WTC11 (cell line): Measurements from ENCODE around the gene EMC10. TPM values are rescaled to one million over a fixed set of nuclear protein-coding genes. Genes with fewer than 3 reads are reported as not detected.

Source experiments
- ATAC-seq: fragments of 200-7000 bp; cut with Tn5 transposase; 2 replicates; pipeline ENCODE4 v1.10.0; 2021; ENCODE audit warnings: mild to moderate bottlenecking, moderate library complexity
- CTCF ChIA-PET: fragments of 300-600 bp; sonication (Branson Sonifier 250); formaldehyde crosslinking; loops from one replicate; lab custom pipeline; 2021; ENCODE audit warnings: antibody characterized with exemption; lab: Charles Lee
- POLR2A ChIA-PET: fragments of 350-600 bp; sonication (Branson Sonifier 250); formaldehyde crosslinking; loops from one replicate; lab custom pipeline; 2021; ENCODE audit warnings: antibody characterized with exemption; lab: Charles Lee
- DNase-seq: peaks from one replicate; pipeline ENCODE4 v3.0.0; 2021; ENCODE audit warnings: low spot score
- H3K27ac Mint-ChIP-seq: 2 replicates; pipeline ENCODE4 v1.8.0; 2021; ENCODE audit warnings: mixed read lengths
- H3K27me3 Mint-ChIP-seq: 2 replicates; pipeline ENCODE4 v1.8.0; 2021; ENCODE audit warnings: low read depth, mild to moderate bottlenecking, moderate library complexity, mixed read lengths
- H3K36me3 Mint-ChIP-seq: 2 replicates; pipeline ENCODE4 v1.8.0; 2021; ENCODE audit warnings: mixed read lengths
- H3K4me1 Mint-ChIP-seq: 2 replicates; pipeline ENCODE4 v1.8.0; 2022; ENCODE audit warnings: mixed read lengths
- H3K4me3 Mint-ChIP-seq: 2 replicates; pipeline ENCODE4 v1.8.0; 2021; ENCODE audit warnings: mild to moderate bottlenecking, moderate library complexity, mixed read lengths
- H3K9me3 Mint-ChIP-seq: 2 replicates; pipeline ENCODE4 v1.8.0; 2021; ENCODE audit warnings: mixed read lengths
- ATF1 ChIP-seq: sonication (generic); formaldehyde crosslinking; IDR thresholded peaks from 2 replicates; pipeline ENCODE4 v1.8.1; 2023; ENCODE audit warnings: mild to moderate bottlenecking, moderate library complexity, missing genetic modification reagents
- FOXJ3 ChIP-seq: sonication (generic); formaldehyde crosslinking; IDR thresholded peaks from 2 replicates; pipeline ENCODE4 v1.9.0; 2021; ENCODE audit warnings: missing genetic modification reagents, mild to moderate bottlenecking, borderline replicate concordance
- GABPB1 ChIP-seq: sonication (generic); formaldehyde crosslinking; IDR thresholded peaks from 2 replicates; pipeline ENCODE4 v1.8.1; 2023; ENCODE audit warnings: mild to moderate bottlenecking, missing genetic modification reagents
- GRHL2 ChIP-seq: fragments of 250-450 bp; sonication (Bioruptor Pico); IDR thresholded peaks from 2 replicates; pipeline ENCODE4 v1.8.0; 2022; ENCODE audit warnings: mild to moderate bottlenecking, moderate library complexity; ENCODE audit not compliant: insufficient replicate concordance, severe bottlenecking
- NR1H2 ChIP-seq: sonication (generic); formaldehyde crosslinking; IDR thresholded peaks from 2 replicates; pipeline ENCODE4 v1.9.0; 2021; ENCODE audit warnings: mild to moderate bottlenecking, moderate library complexity, missing genetic modification reagents
- NR3C1 ChIP-seq: sonication (generic); formaldehyde crosslinking; conservative IDR thresholded peaks from 2 replicates; pipeline ENCODE4 v1.8.1; 2023; ENCODE audit warnings: low read depth, mild to moderate bottlenecking, missing genetic modification reagents
- TCF7 ChIP-seq: sonication (generic); formaldehyde crosslinking; IDR thresholded peaks from 2 replicates; pipeline ENCODE4 v1.8.0; 2022; ENCODE audit warnings: mild to moderate bottlenecking, low read depth, missing genetic modification reagents, moderate library complexity
- ZNF121 ChIP-seq: sonication (generic); formaldehyde crosslinking; IDR thresholded peaks from 2 replicates; pipeline ENCODE4 v1.8.0; 2023; ENCODE audit warnings: missing genetic modification reagents
- ZNF138 ChIP-seq: sonication (generic); formaldehyde crosslinking; conservative IDR thresholded peaks from 2 replicates; pipeline ENCODE4 v1.8.1; 2022; ENCODE audit warnings: mild to moderate bottlenecking, moderate library complexity, missing genetic modification reagents
- ZNF219 ChIP-seq: sonication (generic); formaldehyde crosslinking; IDR thresholded peaks from 2 replicates; pipeline ENCODE4 v1.8.0; 2023; ENCODE audit warnings: missing genetic modification reagents, mild to moderate bottlenecking, borderline replicate concordance
- ZNF671 ChIP-seq: fragments of 250-450 bp; sonication (Bioruptor Pico); IDR thresholded peaks from 2 replicates; pipeline ENCODE4 v1.8.0; 2021; ENCODE audit warnings: mild to moderate bottlenecking
- total RNA-seq: library from RNA; stranded (reverse); gene quantifications from 3 replicates; pipeline ENCODE4 v1.2.3, GENCODE V29; 2021
- TF ChIP-seq, protein P1 (sequence below): sonication (generic); formaldehyde crosslinking; IDR thresholded peaks from 2 replicates; pipeline ENCODE4 v1.8.0; 2022; ENCODE audit warnings: mild to moderate bottlenecking, missing genetic modification reagents
- TF ChIP-seq, protein P2 (sequence below): fragments of 250-450 bp; sonication (Bioruptor Pico); conservative IDR thresholded peaks from 2 replicates; pipeline ENCODE4 v1.9.0; 2021; ENCODE audit warnings: mild to moderate bottlenecking
- TF ChIP-seq, protein P3 (sequence below): sonication (generic); formaldehyde crosslinking; IDR thresholded peaks from 2 replicates; pipeline ENCODE4 v1.8.1; 2023; ENCODE audit warnings: mild to moderate bottlenecking, missing genetic modification reagents, moderate library complexity
- TF ChIP-seq, protein P4 (sequence below): sonication (generic); formaldehyde crosslinking; IDR thresholded peaks from 2 replicates; pipeline ENCODE4 v1.8.0; 2022; ENCODE audit warnings: mild to moderate bottlenecking, missing genetic modification reagents
- TF ChIP-seq, protein P5 (sequence below): fragments of 250-450 bp; sonication (Bioruptor Pico); IDR thresholded peaks from 2 replicates; pipeline ENCODE4 v1.9.0; 2021; ENCODE audit warnings: mild to moderate bottlenecking, borderline replicate concordance
- TF ChIP-seq, protein P6 (sequence below): sonication (generic); formaldehyde crosslinking; IDR thresholded peaks from 2 replicates; pipeline ENCODE4 v1.8.1; 2023; ENCODE audit warnings: mild to moderate bottlenecking, missing genetic modification reagents, moderate library complexity

EMC10 gene
- total RNA-seq, 1 experiment from 2014 or later = 114 TPM

DNA sequence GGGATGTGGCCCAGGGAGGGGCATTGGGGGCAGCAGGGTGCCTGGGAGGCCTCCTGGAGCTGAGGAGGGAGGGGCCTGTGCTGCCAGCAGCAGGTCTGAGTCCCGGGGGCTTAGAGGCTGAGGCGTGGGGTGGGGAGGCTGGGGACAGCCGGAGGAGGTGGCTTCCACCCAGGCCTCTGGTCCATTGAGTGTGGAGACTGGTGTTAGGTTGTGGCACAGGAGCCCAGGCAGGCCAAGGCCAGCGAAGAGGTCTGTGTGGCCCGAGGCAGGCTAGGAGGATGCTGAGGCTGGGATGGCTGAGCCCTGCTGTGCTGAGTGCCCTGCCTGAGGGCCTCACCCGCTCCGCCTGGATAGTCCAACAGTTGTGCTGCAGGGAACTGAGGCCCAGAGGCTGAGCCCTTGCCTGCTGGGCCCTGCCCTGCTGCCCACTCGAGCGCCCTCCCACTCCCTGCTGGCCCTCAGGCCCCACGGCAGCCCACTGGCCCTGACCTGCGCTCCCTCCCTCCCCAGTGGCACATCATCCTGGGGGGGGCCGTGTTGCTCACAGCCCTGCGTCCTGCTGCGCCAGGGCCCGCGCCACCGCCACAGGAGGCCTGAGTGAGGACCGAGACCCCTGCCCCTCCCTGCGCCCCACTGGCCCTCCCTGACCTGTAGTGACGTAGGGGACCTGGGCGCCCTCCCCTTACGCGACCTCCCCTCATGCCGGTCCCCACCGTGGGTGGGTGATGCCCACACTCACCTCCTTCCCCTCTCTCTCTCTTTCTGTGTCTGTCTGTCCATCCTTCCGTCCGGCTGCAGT, 5.2 kb downstream of the EMC10 start (continued):
- no peak for TF ChIP-seq GABPB1 (CRISPR knock-in tag)

DNA sequence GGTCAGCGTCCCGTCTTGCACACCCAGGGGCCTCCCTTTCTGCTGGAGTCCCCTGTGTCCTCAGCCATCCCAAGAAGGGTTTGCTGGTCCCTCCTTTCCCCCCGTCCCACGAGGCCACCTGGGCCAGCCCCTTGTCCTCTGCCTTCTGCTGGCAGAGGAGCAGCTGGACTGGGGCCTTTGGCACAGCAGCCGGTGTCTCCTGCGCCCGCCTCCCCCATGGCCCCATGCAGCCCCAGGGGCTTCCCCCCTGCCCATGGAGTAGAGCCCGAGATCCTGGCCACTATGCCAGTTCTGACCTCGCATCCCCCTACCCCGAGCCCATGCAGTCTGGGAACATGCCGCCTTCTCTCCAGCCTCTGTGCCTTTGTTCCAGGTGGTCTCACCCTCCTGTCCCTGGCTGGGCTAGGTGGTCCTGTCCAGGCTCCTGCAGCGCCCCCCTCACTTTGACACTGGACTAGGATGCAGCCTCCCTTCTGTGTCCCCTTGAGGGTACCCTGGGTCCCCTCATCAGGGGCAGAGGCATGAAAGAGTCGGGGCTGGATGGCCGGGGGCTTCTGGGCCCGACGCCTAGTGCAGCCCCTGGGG, 6.1 kb downstream of the EMC10 start:
- no peak for ATAC-seq
- H3K36me3 Mint-ChIP-seq = peaks cover 53% of the 10 kb centered on the region
- H3K9me3 Mint-ChIP-seq = peaks cover 28% of the 10 kb centered on the region
- peaks cover 10% of the 10 kb centered on the region for H3K4me1 Mint-ChIP-seq
- no peak for TF ChIP-seq FOXJ3
- TF ChIP-seq GRHL2 = no peak
- TF ChIP-seq, protein P1, sequence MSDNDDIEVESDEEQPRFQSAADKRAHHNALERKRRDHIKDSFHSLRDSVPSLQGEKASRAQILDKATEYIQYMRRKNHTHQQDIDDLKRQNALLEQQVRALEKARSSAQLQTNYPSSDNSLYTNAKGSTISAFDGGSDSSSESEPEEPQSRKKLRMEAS (CRISPR knock-in tag) = no peak
- no peak for TF ChIP-seq NR3C1
- TF ChIP-seq, protein P2, sequence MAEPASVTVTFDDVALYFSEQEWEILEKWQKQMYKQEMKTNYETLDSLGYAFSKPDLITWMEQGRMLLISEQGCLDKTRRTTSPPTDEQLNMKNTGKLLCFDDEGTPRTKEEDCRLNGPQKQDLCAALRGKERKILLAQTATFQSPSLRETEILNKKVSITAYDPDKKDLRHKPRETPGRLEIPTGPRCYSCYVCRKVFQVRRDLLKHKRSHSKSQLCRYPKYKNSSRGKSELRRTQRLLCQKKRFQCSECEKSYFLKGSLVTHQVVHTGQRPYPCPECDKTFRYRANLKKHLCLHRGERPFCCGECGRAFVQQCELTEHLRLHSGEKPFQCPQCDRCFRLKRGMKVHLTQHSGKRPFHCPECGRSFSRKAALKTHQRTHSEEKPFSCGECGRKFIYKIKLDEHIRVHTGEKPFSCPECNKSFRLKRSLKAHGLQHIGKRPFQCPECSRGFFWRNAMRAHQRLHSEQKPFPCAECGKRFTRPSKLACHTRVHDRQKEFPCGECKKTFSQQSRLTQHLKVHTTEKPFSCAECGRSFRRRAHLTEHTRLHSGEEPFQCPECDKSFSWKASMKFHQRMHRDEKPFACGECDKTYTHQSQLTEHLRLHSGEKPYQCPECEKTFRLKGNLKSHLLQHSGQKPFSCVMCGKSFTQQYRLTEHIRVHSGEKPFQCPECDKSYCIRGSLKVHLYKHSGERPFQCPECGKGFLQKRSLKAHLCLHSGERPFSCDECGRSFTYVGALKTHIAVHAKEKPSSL = no peak
- no peak for TF ChIP-seq ATF1 (CRISPR knock-in tag)
- no peak for TF ChIP-seq ZNF219
- no peak for TF ChIP-seq ZNF121
- TF ChIP-seq, protein P3, sequence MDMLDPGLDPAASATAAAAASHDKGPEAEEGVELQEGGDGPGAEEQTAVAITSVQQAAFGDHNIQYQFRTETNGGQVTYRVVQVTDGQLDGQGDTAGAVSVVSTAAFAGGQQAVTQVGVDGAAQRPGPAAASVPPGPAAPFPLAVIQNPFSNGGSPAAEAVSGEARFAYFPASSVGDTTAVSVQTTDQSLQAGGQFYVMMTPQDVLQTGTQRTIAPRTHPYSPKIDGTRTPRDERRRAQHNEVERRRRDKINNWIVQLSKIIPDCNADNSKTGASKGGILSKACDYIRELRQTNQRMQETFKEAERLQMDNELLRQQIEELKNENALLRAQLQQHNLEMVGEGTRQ (CRISPR knock-in tag) = no peak
- TF ChIP-seq ZNF671 (CRISPR knock-in tag) = no peak
- TF ChIP-seq, protein P4, sequence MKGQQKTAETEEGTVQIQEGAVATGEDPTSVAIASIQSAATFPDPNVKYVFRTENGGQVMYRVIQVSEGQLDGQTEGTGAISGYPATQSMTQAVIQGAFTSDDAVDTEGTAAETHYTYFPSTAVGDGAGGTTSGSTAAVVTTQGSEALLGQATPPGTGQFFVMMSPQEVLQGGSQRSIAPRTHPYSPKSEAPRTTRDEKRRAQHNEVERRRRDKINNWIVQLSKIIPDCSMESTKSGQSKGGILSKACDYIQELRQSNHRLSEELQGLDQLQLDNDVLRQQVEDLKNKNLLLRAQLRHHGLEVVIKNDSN = no peak
- no peak for TF ChIP-seq NR1H2 (CRISPR knock-in tag)
- TF ChIP-seq TCF7 = no peak
- TF ChIP-seq, protein P5, sequence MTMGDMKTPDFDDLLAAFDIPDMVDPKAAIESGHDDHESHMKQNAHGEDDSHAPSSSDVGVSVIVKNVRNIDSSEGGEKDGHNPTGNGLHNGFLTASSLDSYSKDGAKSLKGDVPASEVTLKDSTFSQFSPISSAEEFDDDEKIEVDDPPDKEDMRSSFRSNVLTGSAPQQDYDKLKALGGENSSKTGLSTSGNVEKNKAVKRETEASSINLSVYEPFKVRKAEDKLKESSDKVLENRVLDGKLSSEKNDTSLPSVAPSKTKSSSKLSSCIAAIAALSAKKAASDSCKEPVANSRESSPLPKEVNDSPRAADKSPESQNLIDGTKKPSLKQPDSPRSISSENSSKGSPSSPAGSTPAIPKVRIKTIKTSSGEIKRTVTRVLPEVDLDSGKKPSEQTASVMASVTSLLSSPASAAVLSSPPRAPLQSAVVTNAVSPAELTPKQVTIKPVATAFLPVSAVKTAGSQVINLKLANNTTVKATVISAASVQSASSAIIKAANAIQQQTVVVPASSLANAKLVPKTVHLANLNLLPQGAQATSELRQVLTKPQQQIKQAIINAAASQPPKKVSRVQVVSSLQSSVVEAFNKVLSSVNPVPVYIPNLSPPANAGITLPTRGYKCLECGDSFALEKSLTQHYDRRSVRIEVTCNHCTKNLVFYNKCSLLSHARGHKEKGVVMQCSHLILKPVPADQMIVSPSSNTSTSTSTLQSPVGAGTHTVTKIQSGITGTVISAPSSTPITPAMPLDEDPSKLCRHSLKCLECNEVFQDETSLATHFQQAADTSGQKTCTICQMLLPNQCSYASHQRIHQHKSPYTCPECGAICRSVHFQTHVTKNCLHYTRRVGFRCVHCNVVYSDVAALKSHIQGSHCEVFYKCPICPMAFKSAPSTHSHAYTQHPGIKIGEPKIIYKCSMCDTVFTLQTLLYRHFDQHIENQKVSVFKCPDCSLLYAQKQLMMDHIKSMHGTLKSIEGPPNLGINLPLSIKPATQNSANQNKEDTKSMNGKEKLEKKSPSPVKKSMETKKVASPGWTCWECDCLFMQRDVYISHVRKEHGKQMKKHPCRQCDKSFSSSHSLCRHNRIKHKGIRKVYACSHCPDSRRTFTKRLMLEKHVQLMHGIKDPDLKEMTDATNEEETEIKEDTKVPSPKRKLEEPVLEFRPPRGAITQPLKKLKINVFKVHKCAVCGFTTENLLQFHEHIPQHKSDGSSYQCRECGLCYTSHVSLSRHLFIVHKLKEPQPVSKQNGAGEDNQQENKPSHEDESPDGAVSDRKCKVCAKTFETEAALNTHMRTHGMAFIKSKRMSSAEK (CRISPR knock-in tag) = no peak
- TF ChIP-seq, protein P6, sequence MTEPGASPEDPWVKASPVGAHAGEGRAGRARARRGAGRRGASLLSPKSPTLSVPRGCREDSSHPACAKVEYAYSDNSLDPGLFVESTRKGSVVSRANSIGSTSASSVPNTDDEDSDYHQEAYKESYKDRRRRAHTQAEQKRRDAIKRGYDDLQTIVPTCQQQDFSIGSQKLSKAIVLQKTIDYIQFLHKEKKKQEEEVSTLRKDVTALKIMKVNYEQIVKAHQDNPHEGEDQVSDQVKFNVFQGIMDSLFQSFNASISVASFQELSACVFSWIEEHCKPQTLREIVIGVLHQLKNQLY (CRISPR knock-in tag) = no peak
- TF ChIP-seq ZNF138 (CRISPR knock-in tag) = no peak
- TF ChIP-seq, all 79 proteins: peak for 0
- ChIA-PET CTCF (no interaction called here), POLR2A (no interaction called here)
- H3K27me3 Mint-ChIP-seq = peaks cover 25% of the 10 kb centered on the region
- H3K27ac Mint-ChIP-seq = no peak overlapping the region
- no peak overlapping the region for H3K4me3 Mint-ChIP-seq
- no peak for DNase-seq
